Sigmoid colon (tissue), 7 donors: ENCODE data around the gene COL8A1. TPM values are rescaled to one million over a fixed set of nuclear protein-coding genes. Genes with fewer than 3 reads are reported as not detected.

Experiments used
- DNase-seq: peaks from one replicate; pipeline ENCODE4 v3.0.0-alpha.2; 2019
- H3K27ac ChIP-seq, 4 donors: fragments of 200-600 bp; sonication (generic); one replicate each; pipeline ENCODE4 v1.5.1; 2016 to 2019; ENCODE audit warnings: mild to moderate bottlenecking in 1 of 4
- H3K27me3 ChIP-seq, 3 donors: fragments of 200-600 bp; sonication (generic); one replicate each; pipeline ENCODE4 v1.5.1; 2019; ENCODE audit warnings: mild to moderate bottlenecking in 1 of 3
- H3K36me3 ChIP-seq, 4 donors: fragments of 200-600 bp; sonication (generic); one replicate each; pipeline ENCODE4 v1.5.1; 2016 to 2019
- H3K4me1 ChIP-seq, 4 donors: fragments of 200-600 bp; sonication (generic); one replicate each; pipeline ENCODE4 v1.5.1; 2017 to 2019
- H3K4me3 ChIP-seq, 4 donors: fragments of 200-600 bp; sonication (generic); one replicate each; pipeline ENCODE4 v1.5.1; 2017 to 2019; ENCODE audit warnings: mild to moderate bottlenecking in 2 of 4, moderate library complexity in 1 of 4
- H3K9me3 ChIP-seq, 4 donors: fragments of 200-600 bp in 3 of 4; sonication (generic) in 3 of 4; one replicate each; pipeline versions ENCODE4 v1.5.1 to v1.6.1; 2013 to 2019
- EP300 ChIP-seq, 4 donors: sonication (generic); formaldehyde crosslinking; IDR thresholded peaks; one replicate each; pipeline ENCODE4 v1.6.1; 2017; ENCODE audit warnings: antibody characterized with exemption in 4 of 4
- POLR2A ChIP-seq, 2 donors: fragments of 450-650 bp; IDR thresholded peaks; one replicate each; pipeline ENCODE4 v1.6.1; 2016; ENCODE audit warnings: antibody characterized with exemption in 2 of 2, mild to moderate bottlenecking in 2 of 2, moderate library complexity in 2 of 2
- POLR2AphosphoS5 ChIP-seq, 4 donors: sonication (generic); formaldehyde crosslinking; IDR thresholded peaks; one replicate each; pipeline ENCODE4 v1.6.1; 2017; ENCODE audit warnings: antibody characterized with exemption in 4 of 4
- WGBS, 2 donors: extraction: QIAGEN DNeasy Blood & Tissue Kit; methylation state at CpG; one replicate each; pipeline ENCODE4 v1.1.7; 2013; 5-methylcytosine and 5-hydroxymethylcytosine counted together
- intact Hi-C: fragments of 100-400 bp; cut with DNase I; formaldehyde crosslinking; loops from one replicate; pipeline ENCODE4 v1.15.1; 2023
- polyA plus RNA-seq, 3 donors: library from polyadenylated mRNA; stranded (reverse); fragments of 200-250 nt; gene quantifications; one replicate each; pipeline ENCODE4 v1.2.3, GENCODE V29; 2013
- total RNA-seq, 4 donors: library from RNA; depleted of rRNA; stranded (reverse); fragments of >200 nt; gene quantifications; one replicate each; pipeline ENCODE4 v1.1.0, GENCODE V29; 2016
- TF ChIP-seq, protein P1 (sequence below), 4 experiments: fragments of 450-650 bp in 3 of 4; fragments of 200-600 bp in 1 of 4; IDR thresholded peaks; one replicate each; pipeline ENCODE4 v1.5.1; 2016 to 2019; ENCODE audit warnings: antibody characterized with exemption in 4 of 4, mild to moderate bottlenecking in 3 of 4, moderate library complexity in 2 of 4
- donor health status: healthy with polysubstance abuse.
- donor health status: Bipolar disorder and iron deficiency.
- donor health status: healthy.

COL8A1 gene
- total and polyA plus RNA-seq, 7 donors, result 0.23 to 39.6 (median 15.3) TPM

DNA sequence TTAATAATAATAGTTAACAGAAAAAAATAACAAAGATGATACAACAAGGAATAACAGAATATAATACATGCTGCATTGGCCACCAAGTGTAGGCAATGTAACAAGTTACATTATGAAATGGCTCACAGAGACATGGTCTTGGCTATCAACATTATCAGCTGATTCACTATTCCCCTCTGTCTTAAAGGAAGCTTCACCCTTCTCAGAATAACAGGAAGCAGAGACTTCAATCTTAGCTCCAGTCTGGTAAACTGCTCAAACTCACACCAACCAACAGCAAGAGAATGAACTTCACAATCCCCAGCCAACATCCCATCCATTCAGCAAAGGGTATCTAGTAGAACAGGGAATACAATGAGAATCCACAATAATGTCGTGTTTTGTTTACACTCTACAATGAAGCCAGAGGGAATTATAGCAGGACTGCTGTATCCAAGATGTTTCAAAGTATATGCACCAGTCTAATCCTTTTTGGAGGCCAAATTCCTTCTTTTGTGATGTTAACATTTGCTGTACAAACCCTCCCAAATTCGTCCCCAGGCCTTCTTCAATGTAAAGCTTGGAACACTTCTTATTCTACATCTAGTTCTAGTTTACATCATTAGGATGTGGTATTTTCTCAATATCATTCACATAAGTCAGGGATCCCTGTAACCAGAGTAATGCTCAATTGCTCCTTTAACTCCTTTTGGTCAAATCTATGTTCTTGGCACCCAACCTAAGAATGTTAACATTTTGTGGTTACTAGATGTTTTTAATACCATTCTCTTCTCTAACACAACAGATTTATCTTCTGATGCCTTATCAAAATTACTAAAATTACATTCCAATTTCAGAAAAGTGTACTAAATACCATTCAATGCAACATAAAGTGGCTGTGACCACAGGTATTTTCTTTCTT, 126.9 kb downstream of the COL8A1 start:
- peaks cover 0 to 25% (median 21%) of the 10 kb centered on the region in 4 donors for H3K4me1 ChIP-seq
- no peaks in the 10 kb centered on the region for H3K27me3 ChIP-seq
- whole genome bisulfite sequencing, 2 donors, result 54 to 72% methylated on average over 2 of the region's 2 CpGs
- H3K27ac ChIP-seq, result no peak overlapping the region
- H3K4me3 ChIP-seq, result no peak overlapping the region
- DNase-seq, result no peak
- TF ChIP-seq POLR2A (IDR thresholded peaks at IDR 0.05) (no peak), EP300 (IDR thresholded peaks at IDR 0.05) (no peak), POLR2AphosphoS5 (IDR thresholded peaks at IDR 0.05) (no peak)
- TF ChIP-seq, protein P1, sequence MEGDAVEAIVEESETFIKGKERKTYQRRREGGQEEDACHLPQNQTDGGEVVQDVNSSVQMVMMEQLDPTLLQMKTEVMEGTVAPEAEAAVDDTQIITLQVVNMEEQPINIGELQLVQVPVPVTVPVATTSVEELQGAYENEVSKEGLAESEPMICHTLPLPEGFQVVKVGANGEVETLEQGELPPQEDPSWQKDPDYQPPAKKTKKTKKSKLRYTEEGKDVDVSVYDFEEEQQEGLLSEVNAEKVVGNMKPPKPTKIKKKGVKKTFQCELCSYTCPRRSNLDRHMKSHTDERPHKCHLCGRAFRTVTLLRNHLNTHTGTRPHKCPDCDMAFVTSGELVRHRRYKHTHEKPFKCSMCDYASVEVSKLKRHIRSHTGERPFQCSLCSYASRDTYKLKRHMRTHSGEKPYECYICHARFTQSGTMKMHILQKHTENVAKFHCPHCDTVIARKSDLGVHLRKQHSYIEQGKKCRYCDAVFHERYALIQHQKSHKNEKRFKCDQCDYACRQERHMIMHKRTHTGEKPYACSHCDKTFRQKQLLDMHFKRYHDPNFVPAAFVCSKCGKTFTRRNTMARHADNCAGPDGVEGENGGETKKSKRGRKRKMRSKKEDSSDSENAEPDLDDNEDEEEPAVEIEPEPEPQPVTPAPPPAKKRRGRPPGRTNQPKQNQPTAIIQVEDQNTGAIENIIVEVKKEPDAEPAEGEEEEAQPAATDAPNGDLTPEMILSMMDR (IDR thresholded peaks at IDR 0.05), result no peak
- intact Hi-C loops, result no loop called here
- no peaks in the 10 kb centered on the region for H3K9me3 ChIP-seq
- no peaks in the 10 kb centered on the region for H3K36me3 ChIP-seq

DNA sequence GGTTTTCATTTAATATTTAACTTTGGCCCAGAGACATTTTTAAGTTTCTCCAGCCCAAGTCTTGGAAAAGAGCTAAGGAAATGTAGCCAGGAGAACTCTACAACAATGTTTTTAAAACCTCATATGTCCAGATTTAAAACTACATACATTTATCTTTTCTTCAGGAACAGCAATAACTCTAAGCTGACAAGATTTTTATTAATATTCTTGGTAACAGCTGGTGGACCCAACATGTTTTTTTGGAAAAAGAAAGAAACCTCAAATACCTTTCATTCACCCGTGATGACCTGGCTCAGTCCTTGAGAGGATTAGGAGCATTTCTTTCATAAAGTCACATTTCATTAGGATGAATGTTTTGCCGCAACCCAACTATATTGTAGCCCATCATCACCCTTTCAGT, 128.9 kb downstream of the COL8A1 start:
- DNase-seq, result no peak
- Histone ChIP-seq H3K4me3 (no peak overlapping the region), H3K27me3 (no peaks in the 10 kb centered on the region), H3K9me3 (no peaks in the 10 kb centered on the region), H3K36me3 (no peaks in the 10 kb centered on the region), H3K4me1 (peaks cover 0 to 5% (median 2%) of the 10 kb centered on the region in 4 donors), H3K27ac (no peak overlapping the region)
- TF ChIP-seq POLR2A (IDR thresholded peaks at IDR 0.05) (no peak), POLR2AphosphoS5 (IDR thresholded peaks at IDR 0.05) (no peak)
- WGBS, 2 donors, result 90% methylated on average over 2 of the region's 2 CpGs
- intact Hi-C loops, result no loop called here

DNA sequence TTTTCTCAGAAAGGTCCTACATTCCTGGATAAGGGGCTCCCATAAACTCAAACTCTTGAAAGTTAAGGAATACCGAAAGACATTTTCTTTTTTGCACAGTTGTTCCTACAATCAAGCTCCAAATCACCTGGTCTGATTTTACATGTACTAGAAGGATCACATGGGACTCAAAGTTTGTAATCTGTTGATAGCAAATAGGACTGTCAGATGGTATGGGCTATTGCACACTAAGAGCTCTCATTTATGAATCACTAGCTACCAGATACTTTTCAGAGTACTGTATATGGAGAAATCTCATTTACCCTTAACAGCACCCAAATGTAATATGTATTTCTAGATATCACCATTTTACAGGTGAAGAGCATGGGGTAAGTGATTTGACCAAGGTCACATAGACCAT, 129.7 kb downstream of the COL8A1 start:
- intact Hi-C loops, result no loop called here
- WGBS, 2 donors, result 90 to 96% methylated on average over 1 of the region's 1 CpG

DNA sequence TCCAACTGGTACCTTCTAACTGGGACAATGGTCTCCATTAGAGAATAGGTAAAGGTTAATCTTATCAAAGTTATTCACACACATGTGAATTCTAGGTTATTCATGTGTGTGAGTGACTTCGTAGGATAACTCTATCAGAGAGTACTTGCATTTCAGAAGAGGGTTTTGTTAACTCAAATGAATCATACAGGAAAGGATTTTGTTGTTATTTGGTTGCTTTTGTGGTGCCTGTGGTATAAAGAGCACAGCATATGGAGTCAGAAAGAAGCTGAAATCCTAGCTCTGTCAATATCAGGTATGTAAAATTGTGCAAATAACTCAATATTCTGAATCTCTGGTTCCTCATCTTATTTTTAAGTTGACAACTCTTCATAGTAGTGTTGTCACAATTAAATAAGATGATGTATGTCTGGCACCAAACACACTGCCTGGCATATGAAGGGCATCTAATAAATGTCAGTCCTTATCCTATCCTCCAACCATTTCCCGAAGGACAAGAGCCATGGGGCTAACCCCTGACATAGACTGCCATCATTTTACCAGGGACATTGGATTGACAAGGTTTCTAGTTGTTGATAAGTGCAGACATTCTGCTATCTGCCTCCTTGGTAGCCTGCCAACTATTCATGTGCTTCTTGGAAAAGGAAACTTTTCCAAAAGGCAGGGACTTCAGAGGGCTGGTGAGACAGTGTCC, 130.6 kb downstream of the COL8A1 start:
- Histone ChIP-seq H3K27ac (no peak overlapping the region), H3K36me3 (no peaks in the 10 kb centered on the region), H3K4me3 (no peak overlapping the region), H3K9me3 (no peaks in the 10 kb centered on the region), H3K27me3 (no peaks in the 10 kb centered on the region), H3K4me1 (no peaks in the 10 kb centered on the region)
- TF ChIP-seq EP300 (IDR thresholded peaks at IDR 0.05) (no peak), POLR2A (IDR thresholded peaks at IDR 0.05) (no peak), POLR2AphosphoS5 (IDR thresholded peaks at IDR 0.05) (no peak)
- TF ChIP-seq, protein P1 (IDR thresholded peaks at IDR 0.05), result no peak
- WGBS, 2 donors, result 61 to 86% methylated on average over 2 of the region's 2 CpGs
- DNase-seq, result no peak
- intact Hi-C loops, result no loop called here

More for the DNA sequence above, 129.7 kb downstream of the COL8A1 start:
- H3K4me1 ChIP-seq, result no peaks in the 10 kb centered on the region
- no peak overlapping the region for H3K4me3 ChIP-seq
- no peaks in the 10 kb centered on the region for H3K9me3 ChIP-seq
- TF ChIP-seq, protein P1 (IDR thresholded peaks at IDR 0.05), result no peak
- TF ChIP-seq POLR2AphosphoS5 (IDR thresholded peaks at IDR 0.05), result no peak
- TF ChIP-seq POLR2A (IDR thresholded peaks at IDR 0.05), result no peak
- no peak for TF ChIP-seq EP300 (IDR thresholded peaks at IDR 0.05)
- no peaks in the 10 kb centered on the region for H3K27me3 ChIP-seq
- H3K36me3 ChIP-seq, result no peaks in the 10 kb centered on the region
- H3K27ac ChIP-seq, result no peak overlapping the region
- DNase-seq, result no peak

DNA sequence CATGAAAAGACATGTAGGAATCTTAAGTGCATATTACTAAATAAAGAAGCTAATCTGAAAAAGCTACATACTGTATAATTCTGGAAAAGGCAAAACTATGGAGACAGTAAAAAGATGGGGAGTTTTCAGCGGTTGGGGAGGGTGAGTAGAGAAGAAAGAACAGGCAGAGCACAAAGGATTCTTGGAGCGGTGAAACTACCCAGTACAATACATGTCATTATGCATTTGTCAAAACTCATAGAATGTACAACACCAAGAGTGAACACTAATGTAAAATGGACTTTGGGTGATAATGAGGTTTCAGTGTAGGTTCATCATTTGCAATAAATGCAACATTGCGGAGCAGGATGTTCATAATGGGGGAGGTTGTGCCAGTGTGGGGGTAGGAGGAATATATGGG, 133.8 kb downstream of the COL8A1 start:
- Histone ChIP-seq H3K27ac (no peak overlapping the region), H3K9me3 (no peaks in the 10 kb centered on the region), H3K27me3 (no peaks in the 10 kb centered on the region), H3K4me1 (no peaks in the 10 kb centered on the region), H3K36me3 (no peaks in the 10 kb centered on the region), H3K4me3 (no peak overlapping the region)
- intact Hi-C loops, result no loop called here
- TF ChIP-seq, protein P1 (IDR thresholded peaks at IDR 0.05), result no peak
- TF ChIP-seq POLR2AphosphoS5 (IDR thresholded peaks at IDR 0.05), result no peak
- no peak for TF ChIP-seq POLR2A (IDR thresholded peaks at IDR 0.05)
- TF ChIP-seq EP300 (IDR thresholded peaks at IDR 0.05), result no peak
- no peak for DNase-seq
- 93 to 96% methylated on average over 3 of the region's 3 CpGs for WGBS, 2 donors
